Activated CD4-positive, alpha-beta T cell treated with anti-CD3 and anti-CD28 coated beads, Interleukin-10, Interleukin-2, amounts not matched to agents 100 ng/mL and 50 ng/mL, durations not matched to agents 16 hours and 8 hours (primary cell): ENCODE results near the gene KRT27.

ENCODE experiments used
- DNase-seq: peaks from one replicate; pipeline ENCODE4 v3.0.0-alpha.2; 2020

KRT27 gene

DNA sequence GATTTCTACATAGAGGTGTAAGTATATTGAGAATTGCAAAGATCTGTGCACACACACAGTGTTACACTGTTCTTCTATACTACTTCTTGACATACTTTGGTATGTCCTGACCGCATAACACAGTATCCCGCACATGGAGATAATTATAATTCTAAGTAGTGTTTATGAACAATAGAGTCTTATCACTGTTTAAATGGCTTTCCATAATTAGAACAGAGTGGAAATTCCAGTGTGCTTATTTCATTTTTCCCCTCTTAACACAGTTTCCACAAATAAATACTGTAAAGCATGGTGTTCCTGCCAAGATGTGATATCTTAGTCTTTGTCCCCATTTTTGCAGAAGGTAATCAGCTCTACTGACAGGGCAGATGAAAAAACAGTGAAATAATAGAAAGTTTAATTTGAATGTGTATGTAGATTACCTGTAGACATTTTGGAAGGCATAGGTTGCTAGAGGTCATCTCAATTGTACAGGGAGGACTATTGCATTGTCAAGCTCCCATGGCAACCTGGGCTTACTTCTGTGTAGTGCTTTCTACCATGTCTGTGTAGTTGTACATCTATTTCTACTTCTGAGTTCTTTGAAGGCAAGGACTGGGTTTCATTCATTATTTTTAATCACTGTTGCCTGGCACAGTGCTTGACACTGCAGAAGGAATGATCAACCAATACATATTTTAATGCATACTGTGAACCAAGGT is 27.5 kb upstream of the KRT27 start:
- DNase-seq: no peak

GRCh38 chr17:40806131-40806530 is 23.8 kb upstream of the KRT27 start:
- DNase-seq: no peak

- DNase-seq: peak; percentile 79
Observed at GRCh38 chr17:40803617-40804082, 21.3 kb upstream of the KRT27 start.

- DNase-seq: no peak
Observed at GRCh38 chr17:40801157-40801556, 18.8 kb upstream of the KRT27 start.

DNA sequence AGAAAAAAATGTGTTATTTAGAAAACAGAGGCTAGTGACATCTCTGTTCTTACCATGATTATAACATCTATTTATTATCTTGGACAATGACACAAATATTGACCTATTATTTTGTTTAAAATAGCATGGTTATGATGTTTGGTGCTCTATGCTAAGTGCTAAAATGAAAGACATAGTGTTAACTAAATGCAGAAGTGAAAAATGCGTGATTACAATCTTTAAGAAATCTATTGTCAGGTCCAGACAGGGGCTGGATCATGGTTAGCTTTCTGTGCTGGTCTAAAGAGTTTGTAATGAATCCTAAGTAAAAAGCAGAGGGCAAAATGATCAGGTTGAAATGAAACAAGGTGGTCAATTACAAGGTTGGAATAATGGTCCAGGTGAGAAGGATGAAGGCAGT is 18.0 kb upstream of the KRT27 start:
- no peak for DNase-seq

DNA sequence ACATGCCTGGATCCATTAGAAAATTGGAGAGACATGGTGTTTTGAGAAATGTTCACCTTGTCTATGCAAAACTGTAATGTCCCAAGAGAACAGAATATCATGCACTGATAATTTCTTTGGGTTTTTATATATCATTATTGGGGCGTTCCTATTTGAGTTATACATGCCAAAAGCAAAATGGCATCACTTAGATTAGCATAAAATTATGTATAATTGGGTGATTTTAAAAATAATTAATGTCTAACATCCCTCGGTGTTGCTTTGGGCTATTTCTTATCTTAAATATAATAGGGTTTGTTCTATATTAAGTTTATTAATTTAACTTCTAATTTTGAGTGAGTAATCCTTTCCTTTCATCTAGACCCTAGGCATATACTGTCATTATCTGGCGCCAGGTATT is 17.5 kb upstream of the KRT27 start, which contains the start of gene KRT28:
KRT28 (minus strand) TSS at position 101 of the 400 bp plus-strand sequence; CDS start at position 35, 66 bp downstream.
- DNase-seq: no peak

DNA sequence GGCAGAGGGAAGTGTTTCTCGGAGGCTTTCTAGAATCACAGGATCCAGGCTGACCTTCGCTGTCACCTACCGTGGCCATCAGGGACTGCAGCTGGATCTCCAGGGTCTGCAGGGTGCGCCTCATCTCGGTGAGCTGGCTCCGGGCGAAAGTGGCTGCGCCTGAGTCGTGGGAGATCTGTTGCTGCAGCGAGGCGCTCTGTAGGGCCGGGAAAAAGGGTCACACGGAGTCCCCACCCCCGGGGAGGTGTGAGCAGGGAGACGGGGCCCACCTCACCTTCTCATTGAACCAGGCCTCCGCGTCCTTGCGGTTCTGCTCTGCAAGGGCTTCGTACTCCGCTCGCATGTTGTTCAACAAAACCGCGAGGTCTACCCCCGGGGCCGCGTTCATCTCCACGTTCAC is 14.5 kb upstream of the KRT27 start:
- DNase-seq: no peak

- DNase-seq: no peak
Observed at GRCh38 chr17:40795019-40795667, 12.8 kb upstream of the KRT27 start.

DNA sequence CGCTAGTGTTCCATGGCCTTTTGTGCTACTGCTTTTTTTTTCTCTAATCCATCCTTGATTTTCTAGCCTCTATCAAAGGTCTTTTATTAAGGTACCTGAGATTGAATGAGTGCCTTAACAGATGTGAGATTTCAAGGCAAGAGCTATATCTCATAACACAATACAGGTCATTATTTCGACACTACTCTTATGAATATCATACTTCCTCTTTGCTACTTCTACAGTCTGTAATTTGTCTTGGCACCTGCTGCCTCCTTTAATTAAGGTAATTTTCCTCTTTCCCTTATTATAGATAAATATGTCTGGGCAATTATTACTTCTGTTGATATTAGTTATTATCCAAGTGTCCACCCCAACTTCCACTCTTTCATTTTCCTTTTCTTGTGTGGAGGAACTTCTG is 12.1 kb upstream of the KRT27 start:
- DNase-seq: no peak

GRCh38 chr17:40793832-40794231 is 11.5 kb upstream of the KRT27 start:
- no peak for DNase-seq

DNA sequence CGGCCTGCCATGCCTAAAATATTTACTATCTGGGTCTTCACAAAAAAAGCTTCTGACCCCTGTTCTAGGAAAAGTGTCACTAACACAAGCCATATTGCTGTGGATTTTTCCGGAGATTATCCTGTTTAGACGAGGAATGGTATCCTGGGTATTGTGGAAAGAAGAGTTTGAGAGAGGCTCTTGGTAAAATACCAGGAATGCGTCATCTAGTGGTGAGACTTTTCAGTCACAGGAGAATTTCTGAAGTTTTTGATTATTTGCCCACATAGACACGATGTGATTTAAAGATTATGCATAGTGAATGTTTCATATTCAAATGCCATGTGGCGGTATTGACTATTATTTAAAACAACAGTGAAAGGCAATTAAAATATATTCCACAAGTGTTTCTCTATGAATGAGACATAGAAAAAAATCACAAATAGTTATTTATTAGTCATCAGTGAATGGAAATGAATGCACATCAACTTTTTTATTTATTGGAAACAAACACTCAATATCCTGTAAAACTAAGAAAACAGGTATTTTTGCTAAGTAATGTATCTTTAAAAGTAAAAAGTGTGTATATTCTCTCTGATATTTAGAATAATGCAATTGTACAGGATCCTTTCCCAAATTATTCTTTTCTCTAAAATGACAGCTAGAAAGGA is 9.6 kb upstream of the KRT27 start:
- DNase-seq: no peak

DNA sequence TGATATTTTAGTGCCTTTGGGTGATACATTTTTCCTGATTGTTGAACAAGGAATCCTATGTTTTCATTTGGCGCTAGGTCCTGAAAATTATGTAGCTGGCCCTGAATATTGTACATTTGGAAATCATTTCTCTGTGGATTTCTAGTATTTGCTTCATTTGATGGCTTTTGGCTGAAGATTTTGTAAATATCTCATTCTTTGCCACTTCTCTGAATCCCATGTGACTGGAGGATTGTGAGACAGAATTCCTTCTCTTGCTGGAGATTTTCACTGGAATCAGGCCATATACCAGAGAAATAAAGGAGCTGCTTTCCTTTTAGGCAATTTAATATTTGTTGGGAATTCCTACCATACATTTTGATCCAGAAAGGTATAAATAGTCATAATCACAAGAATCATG is 8.8 kb upstream of the KRT27 start:
- DNase-seq: no peak

GRCh38 chr17:40779181-40779909 is 3.0 kb downstream of the KRT27 start:
- peak; percentile 7 for DNase-seq

DNA sequence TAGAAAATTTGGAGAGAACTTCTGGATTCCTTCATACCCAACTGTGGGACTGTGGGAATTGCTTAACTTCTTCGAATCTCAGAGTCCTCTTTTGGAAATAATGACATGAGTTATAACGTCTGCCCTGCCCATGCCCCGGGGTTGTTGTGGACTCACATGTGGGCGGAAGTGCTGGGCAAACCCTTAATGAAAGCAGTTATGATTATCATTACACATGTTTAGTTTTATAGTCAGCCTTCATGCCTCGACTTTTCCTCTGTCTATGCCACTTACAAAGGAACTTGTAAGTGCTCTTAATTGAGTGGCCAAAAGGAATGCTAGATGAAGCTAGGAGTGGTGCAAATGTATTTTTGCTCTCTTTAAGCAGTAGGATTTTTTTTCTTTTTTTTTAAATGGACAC is 3.9 kb downstream of the KRT27 start:
- no peak for DNase-seq

DNA sequence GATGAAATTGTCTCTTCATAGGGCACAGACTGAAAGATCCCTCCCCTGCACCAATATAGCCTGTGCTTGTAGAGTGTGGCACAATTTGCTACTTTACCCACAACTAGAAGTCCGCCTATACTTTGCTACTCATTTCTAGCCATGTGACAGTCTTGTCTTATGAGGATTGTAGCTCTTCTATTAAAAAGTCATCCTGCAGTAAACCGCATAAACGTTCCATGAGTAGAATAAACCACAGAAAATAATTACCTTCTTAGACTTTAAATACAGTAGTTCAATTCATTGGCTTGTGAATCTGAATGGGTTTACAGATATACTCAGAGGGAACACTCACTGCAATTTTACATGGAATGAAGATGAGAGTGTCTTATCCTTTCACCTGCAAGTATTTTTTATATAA is 4.4 kb downstream of the KRT27 start:
- no peak for DNase-seq

DNA sequence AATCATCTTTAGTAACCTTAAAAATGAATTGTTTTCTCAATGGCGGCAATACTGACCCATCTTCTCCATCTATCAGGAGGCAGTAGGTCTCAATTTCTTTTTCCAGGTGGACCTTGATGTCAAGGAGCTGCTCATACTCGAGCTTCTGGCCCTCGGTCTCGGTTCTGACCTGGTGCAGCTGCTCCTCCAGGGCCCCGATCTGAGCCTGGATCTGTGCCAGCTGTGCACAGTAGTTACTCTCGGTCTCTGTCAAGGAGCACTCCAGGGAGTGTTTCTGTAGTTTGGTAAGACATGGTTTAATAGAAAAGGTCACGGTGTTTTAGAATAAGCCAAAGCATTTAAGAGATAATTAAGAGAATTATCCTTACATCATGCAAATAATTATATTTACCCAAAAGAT is 4.9 kb downstream of the KRT27 start:
- DNase-seq: no peak

DNA sequence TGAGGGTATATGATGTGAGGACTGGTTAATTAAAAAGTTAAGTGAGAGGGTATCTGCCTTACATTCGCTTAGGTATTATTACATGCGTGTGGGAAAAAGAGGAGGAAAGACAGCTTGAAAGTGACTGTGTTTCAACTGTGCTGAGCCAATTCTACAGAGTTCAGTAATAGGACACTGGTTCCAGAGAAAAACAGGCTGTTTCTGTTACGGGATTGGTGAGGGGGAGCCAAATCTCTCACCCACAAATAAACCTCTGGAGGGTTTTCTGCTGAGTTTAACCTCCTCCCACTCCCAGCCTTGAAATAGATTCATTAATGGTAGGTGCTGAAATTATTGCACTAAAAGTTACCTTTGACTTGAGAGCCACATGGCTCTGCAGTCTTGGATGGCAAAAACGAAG is 6.4 kb downstream of the KRT27 start:
- DNase-seq: no peak

DNA sequence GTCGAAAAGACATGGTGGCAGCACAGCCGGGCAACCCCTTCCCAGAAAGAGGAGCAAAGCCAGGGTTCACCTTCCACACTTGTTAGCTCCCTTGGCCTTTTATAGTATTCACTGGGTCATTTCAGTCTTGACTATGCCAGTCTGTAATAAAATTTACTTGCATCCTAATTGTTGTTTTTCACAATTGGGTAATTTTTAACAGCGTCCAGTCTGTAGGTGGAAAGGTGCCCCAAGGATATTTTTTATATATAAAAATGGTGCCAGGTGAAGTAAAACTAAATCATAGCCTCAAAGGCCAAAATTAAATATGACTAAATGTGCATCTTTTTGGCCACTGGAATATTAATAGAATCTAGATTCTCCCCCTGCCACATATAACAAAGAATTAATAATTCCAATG is 10.2 kb downstream of the KRT27 start, which contains the start of gene KRT26:
KRT26 (minus strand) TSS at position 101 of the 400 bp plus-strand sequence; CDS start at position 13, 88 bp downstream.
- DNase-seq: no peak

DNA sequence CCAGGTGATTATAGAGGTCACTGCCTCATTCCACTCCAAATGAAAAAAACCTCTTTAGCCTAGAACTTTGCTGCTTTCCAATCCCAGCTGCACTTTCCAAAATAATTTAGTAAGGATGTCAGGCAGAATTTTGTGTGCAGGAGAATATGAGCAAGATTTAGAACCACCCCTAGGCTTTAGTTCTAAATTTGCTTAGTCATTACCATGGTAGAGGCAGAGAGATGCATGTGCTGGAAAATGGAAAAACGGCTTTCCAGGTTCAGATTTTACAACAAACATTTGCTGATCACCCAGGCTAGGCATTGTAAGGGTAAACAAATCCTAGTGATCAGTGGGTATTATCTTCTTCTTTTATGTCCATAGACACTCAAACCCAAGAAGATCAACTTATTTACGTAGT is 16.7 kb downstream of the KRT27 start:
- DNase-seq: no peak

GRCh38 chr17:40763752-40764151 is 18.6 kb downstream of the KRT27 start:
- DNase-seq: no peak

- DNase-seq: no peak
Observed at GRCh38 chr17:40760105-40761016, 22.0 kb downstream of the KRT27 start.

DNA sequence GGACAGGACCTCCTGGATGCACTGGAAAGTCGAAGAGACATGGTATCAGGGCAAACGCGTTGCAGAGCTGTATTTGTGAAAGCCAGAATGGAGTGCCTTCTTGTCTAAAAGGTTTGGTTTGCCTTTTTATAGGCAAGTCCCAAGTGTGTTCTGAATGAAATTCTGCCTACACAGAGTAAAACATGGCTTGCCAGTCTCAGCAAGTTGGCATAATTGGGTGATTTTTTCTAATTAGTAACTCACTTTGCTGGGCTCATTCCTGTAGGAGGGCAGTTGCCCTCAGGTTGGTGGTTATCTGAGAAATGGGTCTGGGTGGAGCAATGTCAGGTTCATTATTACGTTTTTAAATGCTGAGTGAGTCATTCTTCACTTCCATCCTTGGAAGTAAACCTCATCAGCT is 27.1 kb downstream of the KRT27 start, which contains the start of gene KRT25:
KRT25 (minus strand) TSS at position 101 of the 400 bp plus-strand sequence; CDS start at position 41, 60 bp downstream.
- peak; percentile 6 for DNase-seq
